ENCODE measurements around the gene RAPGEF3.

The RAPGEF3 gene

GRCh38 chr12:47740606-47741339 lies 17.9 kb downstream of the RAPGEF3 start:
- no peak overlapping the region for H3K4me3 ChIP-seq (ENCODE audit: low read depth, low read length)
- DNase-seq (ENCODE audit: low read depth): no peak
- no peak for TF ChIP-seq POLR2A (IDR thresholded peaks at IDR 0.05; ENCODE audit: extremely low read depth, insufficient read length)
- TF ChIP-seq CTCF (IDR thresholded peaks at IDR 0.05; ENCODE audit: low read depth, low read length): no peak
- TF ChIP-seq MAX (IDR thresholded peaks at IDR 0.05; ENCODE audit: low read depth, low read length): no peak
- no peak for TF ChIP-seq MYC (IDR thresholded peaks at IDR 0.05; ENCODE audit: low read depth, low read length)

- H3K4me3 ChIP-seq (ENCODE audit: low read depth, low read length): no peak overlapping the region
- no peak for TF ChIP-seq CTCF (IDR thresholded peaks at IDR 0.05; ENCODE audit: low read depth, low read length)
- no peak for TF ChIP-seq MYC (IDR thresholded peaks at IDR 0.05; ENCODE audit: low read depth, low read length)
- TF ChIP-seq MAX (IDR thresholded peaks at IDR 0.05; ENCODE audit: low read depth, low read length): no peak
- TF ChIP-seq POLR2A (IDR thresholded peaks at IDR 0.05; ENCODE audit: extremely low read depth, insufficient read length): no peak
Observed at GRCh38 chr12:47739979-47740378, 18.7 kb downstream of the RAPGEF3 start.

GRCh38 chr12:47739297-47739696 lies 19.4 kb downstream of the RAPGEF3 start:
- DNase-seq (ENCODE audit: low read depth): no peak
- H3K4me3 ChIP-seq (ENCODE audit: low read depth, low read length): no peak overlapping the region
- TF ChIP-seq CTCF (IDR thresholded peaks at IDR 0.05; ENCODE audit: low read depth, low read length) (no peak), MYC (IDR thresholded peaks at IDR 0.05; ENCODE audit: low read depth, low read length) (no peak), MAX (IDR thresholded peaks at IDR 0.05; ENCODE audit: low read depth, low read length) (no peak), POLR2A (IDR thresholded peaks at IDR 0.05; ENCODE audit: extremely low read depth, insufficient read length) (no peak)

More at GRCh38 chr12:47739979-47740378, 18.7 kb downstream of the RAPGEF3 start:
- no peak for DNase-seq (ENCODE audit: low read depth)

- TF ChIP-seq CTCF (IDR thresholded peaks at IDR 0.05; ENCODE audit: low read depth, low read length) (no peak), POLR2A (IDR thresholded peaks at IDR 0.05; ENCODE audit: extremely low read depth, insufficient read length) (no peak), MYC (IDR thresholded peaks at IDR 0.05; ENCODE audit: low read depth, low read length) (no peak), MAX (IDR thresholded peaks at IDR 0.05; ENCODE audit: low read depth, low read length) (no peak)
- H3K4me3 ChIP-seq (ENCODE audit: low read depth, low read length): no peak overlapping the region
- no peak for DNase-seq (ENCODE audit: low read depth)
Observed at GRCh38 chr12:47737936-47738594, 20.6 kb downstream of the RAPGEF3 start.

GRCh38 chr12:47736877-47737676 lies 21.6 kb downstream of the RAPGEF3 start:
- TF ChIP-seq POLR2A (IDR thresholded peaks at IDR 0.05; ENCODE audit: extremely low read depth, insufficient read length) (no peak), MAX (IDR thresholded peaks at IDR 0.05; ENCODE audit: low read depth, low read length) (no peak), CTCF (IDR thresholded peaks at IDR 0.05; ENCODE audit: low read depth, low read length) (no peak), MYC (IDR thresholded peaks at IDR 0.05; ENCODE audit: low read depth, low read length) (no peak)
- no peak overlapping the region for H3K4me3 ChIP-seq (ENCODE audit: low read depth, low read length)
- DNase-seq (ENCODE audit: low read depth): no peak
